NCI-H1436 (cell line): Measurements from ENCODE around the gene PLCB1.
"Not testable (repeated sequence)": the region's sequence is repeated elsewhere in the genome, so short reads cannot be mapped to it uniquely, and the experiment has no call there.

ENCODE experiments used
- DNase-seq: peaks from one replicate; lab custom pipeline; 2025; lab: John Stamatoyannopoulos, UW

The PLCB1 gene

GRCh38 chr20:8156235-8157079 is 24.4 kb downstream of the PLCB1 start:
- no peak for DNase-seq

GRCh38 chr20:8159217-8159616 is 27.2 kb downstream of the PLCB1 start:
- DNase-seq = not testable (repeated sequence)

- DNase-seq = no peak
These were observed 29.4 kb downstream of the PLCB1 start for GRCh38 chr20:8161264-8162071.

- no peak for DNase-seq
These were observed 30.5 kb downstream of the PLCB1 start for GRCh38 chr20:8162610-8163009.

GRCh38 chr20:8163543-8163942 is 31.5 kb downstream of the PLCB1 start:
- DNase-seq = no peak

GRCh38 chr20:8166730-8167129 is 34.7 kb downstream of the PLCB1 start:
- no peak for DNase-seq

GRCh38 chr20:8168785-8169288 is 36.8 kb downstream of the PLCB1 start:
- DNase-seq = no peak

GRCh38 chr20:8170921-8171320 is 38.9 kb downstream of the PLCB1 start:
- no peak for DNase-seq

- no peak for DNase-seq
These were observed 40.1 kb downstream of the PLCB1 start for GRCh38 chr20:8172191-8172590.

- DNase-seq = no peak
These were observed 43.9 kb downstream of the PLCB1 start for GRCh38 chr20:8175741-8176675.

GRCh38 chr20:8183526-8183925 is 51.5 kb downstream of the PLCB1 start:
- no peak for DNase-seq

GRCh38 chr20:8187740-8188139 is 55.7 kb downstream of the PLCB1 start:
- no peak for DNase-seq

GRCh38 chr20:8190043-8190880 is 58.2 kb downstream of the PLCB1 start:
- DNase-seq = no peak

- DNase-seq = no peak
These were observed 62.7 kb downstream of the PLCB1 start for GRCh38 chr20:8194721-8195120.

- DNase-seq = no peak
These were observed 64.0 kb downstream of the PLCB1 start for GRCh38 chr20:8196096-8196495.

- DNase-seq = no peak
These were observed 68.2 kb downstream of the PLCB1 start for GRCh38 chr20:8200220-8200619.

GRCh38 chr20:8203366-8203765 is 71.3 kb downstream of the PLCB1 start:
- no peak for DNase-seq

GRCh38 chr20:8205996-8206395 is 73.9 kb downstream of the PLCB1 start:
- DNase-seq = no peak

- DNase-seq = no peak
These were observed 76.2 kb downstream of the PLCB1 start for GRCh38 chr20:8208226-8208625.

GRCh38 chr20:8209061-8209460 is 77.0 kb downstream of the PLCB1 start:
- DNase-seq = no peak

GRCh38 chr20:8210749-8211148 is 78.7 kb downstream of the PLCB1 start:
- DNase-seq = no peak
